GM19372 (cell line): ENCODE data around the gene ZNF474.

Experiments used
- ATAC-seq: cut with Tn5 transposase; IDR thresholded peaks from one replicate; pipeline ENCODE4 v1.9.1; 2021; ENCODE audit warnings: mild to moderate bottlenecking, low read depth, moderate library complexity; ENCODE audit not compliant: unreplicated experiment

The ZNF474 gene

GRCh38 chr5:122177161-122177560 is 47.8 kb downstream of the ZNF474 start:
- ATAC-seq = no peak

GRCh38 chr5:122179701-122180100 is 50.4 kb downstream of the ZNF474 start:
- ATAC-seq = no peak

DNA sequence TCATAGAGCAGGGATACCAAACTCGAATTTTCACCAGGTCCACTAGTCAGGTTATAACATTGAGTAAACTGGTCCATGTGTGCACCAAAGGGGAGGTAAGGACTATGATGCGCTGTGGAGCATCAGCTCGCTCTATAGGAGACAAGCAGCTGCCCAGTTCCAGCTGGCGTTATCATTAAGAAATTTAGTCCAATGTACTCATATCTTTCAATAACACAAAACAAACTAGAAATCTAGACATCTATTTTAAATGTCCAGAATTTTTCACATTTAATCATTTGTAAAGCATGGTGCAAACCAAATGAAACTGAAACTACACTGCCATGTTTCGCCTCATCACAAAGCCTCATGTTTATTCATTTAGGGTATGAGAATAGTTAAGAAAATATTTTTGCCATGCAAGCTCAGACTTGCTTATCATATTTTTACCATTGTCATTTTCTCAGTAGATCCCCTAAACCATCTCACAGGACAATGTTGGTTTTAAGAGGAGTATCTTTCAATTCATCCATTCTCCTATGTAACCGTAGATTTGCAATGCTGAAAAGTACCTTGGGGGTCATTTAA is 50.9 kb downstream of the ZNF474 start:
- ATAC-seq = no peak

DNA sequence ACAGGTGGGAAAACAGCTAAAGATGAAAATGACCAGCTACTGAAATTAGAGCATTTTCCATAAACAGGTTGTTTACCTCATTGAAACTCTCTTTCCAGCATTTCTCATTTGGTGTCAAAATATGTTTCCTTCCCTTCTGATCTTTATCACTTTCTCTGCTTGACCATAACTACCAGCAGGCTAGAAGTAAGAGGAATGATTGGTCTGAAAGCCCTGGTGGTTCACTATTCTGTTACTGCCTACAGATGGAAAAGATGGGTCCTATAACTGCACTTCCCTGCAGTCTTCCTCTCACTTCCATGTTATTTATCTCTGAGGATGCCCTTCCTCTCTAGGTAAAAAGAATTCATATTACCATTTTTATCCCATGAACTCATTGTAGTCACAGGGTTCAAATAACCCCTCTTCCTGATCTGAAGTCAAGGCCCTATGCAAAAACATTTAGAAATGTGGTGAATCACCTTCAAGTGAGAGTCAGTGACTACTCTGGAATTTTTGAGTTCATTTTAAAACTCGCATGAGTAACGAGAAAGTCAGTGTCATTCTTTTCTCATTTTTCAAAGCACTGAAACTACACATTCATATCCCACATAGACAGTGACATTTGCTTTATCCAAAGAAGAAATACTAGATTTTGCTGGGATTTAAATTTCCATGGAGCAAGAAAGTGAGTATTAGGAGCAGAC is 51.7 kb downstream of the ZNF474 start:
- no peak for ATAC-seq

- no peak for ATAC-seq
These were observed 52.5 kb downstream of the ZNF474 start for GRCh38 chr5:122181863-122182262.

DNA sequence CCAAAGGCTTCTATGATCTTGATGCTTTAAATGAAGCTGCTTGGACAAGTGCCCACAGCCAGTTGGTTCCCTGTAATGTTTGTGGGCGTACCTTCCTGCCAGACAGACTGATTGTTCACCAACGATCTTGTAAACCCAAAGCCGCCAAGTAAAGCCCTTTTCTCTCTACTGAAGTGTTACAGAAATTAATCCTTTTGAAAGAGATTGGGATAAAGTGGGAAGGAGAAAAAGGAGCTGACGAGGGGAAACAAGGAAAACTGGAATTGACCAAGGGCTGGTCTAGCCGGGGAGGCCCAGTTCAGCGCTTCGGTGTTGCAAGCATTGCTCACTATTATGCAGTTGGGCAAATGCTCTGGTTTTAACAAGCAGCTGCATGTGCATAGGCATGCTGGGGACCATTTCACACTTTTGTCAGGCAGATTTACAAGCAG is 53.2 kb downstream of the ZNF474 start:
- ATAC-seq = no peak

DNA sequence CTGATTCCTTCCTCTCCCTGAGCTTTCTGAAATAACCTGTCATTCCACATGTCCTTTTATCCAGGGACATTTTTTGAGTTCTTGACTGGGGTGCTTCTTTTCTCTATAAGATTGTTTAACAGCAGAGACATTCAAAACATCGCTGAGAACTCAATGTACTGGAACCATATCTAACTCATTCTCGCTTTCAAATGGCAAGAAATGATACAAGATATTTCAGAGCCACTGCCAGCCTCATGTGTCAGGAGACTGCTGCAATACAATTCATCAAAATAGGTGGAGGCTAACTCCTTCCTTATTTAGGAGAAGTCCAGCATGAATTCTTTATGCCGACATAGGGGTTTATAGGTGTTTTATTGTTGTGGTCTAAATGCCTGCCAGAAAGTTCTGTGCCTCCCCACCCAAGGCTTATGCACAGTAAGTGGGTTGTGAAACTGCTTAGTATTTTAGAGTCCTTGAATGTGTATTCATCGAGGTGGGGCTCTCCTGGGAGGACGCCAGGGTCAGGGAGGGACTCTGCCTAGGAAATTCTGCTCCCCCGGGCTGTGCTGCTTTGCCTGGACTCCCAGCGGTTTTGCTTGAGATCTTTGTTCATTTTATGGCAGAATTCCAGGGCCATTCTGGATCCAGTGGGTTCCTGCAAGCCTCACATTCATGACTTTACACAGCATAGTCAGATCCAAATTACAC is 53.9 kb downstream of the ZNF474 start:
- ATAC-seq = no peak

- no peak for ATAC-seq
These were observed 54.4 kb downstream of the ZNF474 start for GRCh38 chr5:122183788-122184170.

DNA sequence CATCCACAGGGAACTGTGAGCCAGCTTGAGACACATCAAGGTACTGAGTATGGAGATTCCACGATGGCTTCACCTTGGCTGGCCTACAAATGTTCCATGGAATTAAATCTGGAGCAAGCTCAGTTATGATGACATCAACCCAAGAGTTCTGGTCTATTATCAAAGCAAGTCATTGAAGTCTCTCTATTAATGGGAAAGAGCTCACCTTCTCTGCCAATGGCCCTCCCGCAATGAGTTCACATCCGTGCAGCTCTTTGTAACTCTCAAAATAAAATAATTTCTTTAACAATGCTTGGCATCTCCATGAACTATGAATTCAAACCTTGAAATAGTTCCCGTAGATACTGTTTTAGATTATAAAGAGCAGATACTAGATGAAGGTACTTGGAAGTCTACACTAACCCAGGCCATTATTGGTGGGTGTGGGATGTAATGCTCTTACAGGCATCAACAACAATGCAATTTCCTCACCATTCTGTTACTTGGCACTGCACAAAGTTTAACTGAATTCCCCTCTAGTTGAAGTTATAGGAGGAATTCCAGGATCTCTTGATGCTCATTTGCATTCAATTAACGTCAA is 55.4 kb downstream of the ZNF474 start:
- no peak for ATAC-seq

GRCh38 chr5:122187426-122187825 is 58.1 kb downstream of the ZNF474 start:
- ATAC-seq = no peak

- no peak for ATAC-seq
These were observed 60.8 kb downstream of the ZNF474 start for GRCh38 chr5:122190156-122190555.

- peak; percentile 77 for ATAC-seq
These were observed 63.5 kb downstream of the ZNF474 start for GRCh38 chr5:122192497-122193496.

- ATAC-seq = no peak
These were observed 66.6 kb downstream of the ZNF474 start for GRCh38 chr5:122195802-122196394.

- no peak for ATAC-seq
These were observed 69.8 kb downstream of the ZNF474 start for GRCh38 chr5:122199146-122199545.

DNA sequence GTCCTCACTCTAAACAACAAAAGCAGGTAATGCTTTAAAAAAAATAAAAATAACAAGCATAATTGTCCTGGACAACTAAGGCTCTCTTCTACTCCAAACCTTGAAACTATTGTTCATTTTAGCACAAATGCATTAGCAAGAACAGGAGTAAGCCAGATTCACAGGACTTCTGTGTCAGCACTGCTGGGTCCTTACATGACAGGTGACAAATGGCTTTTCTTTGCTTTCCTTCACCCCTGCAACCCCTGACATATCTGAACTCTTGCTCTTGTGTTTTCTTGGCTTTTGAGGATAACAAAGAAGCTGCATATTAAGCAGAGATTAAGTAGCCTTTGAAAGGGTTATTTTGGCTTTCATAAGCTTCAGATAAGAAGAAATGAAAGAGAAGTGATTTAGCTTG is 71.1 kb downstream of the ZNF474 start:
- no peak for ATAC-seq

GRCh38 chr5:122200865-122201264 is 71.5 kb downstream of the ZNF474 start:
- no peak for ATAC-seq

DNA sequence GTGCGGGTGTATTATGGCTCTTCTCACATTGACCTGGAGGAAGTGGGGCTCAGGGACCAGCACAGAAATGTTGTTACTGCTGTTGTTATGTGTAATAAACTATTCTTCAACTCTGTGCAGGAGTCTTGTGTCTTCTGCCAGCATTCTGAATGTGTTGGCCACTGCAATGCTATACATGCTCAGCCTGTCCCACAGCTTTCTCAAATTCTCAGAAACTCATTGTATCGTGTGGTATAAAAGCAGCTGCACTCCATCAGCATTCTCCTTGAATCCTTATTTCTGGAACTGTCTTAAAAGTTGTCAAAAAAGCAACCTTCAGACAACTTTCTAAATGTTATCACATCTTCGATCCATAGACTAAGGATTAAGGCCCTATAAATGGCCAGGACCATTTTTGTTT is 72.0 kb downstream of the ZNF474 start:
- no peak for ATAC-seq

DNA sequence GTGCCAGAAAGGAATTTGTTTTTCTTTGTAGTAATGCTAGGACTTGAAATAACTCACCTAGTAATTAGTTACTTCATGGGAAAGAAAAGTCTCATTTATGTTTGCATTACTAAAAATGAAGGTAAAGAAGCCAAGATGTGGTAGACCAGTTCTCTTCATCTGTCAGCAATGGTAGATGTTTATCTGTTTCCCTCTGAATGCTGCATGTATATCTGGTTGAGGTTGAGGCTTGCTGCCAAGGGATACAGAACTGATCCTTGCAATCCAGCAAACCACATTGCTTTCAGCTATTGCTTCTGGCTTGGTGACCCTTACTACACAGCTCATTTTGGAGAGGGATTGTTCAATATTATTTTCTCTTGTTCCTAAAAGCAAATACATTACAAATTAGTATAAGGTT is 73.6 kb downstream of the ZNF474 start:
- no peak for ATAC-seq
